GM23338 (cell line): Measurements from ENCODE around the gene OR10AD1. TPM values are rescaled to one million over a fixed set of nuclear protein-coding genes. Genes with fewer than 3 reads are reported as not detected.

Experiments
- ATAC-seq: fragments of 200-7000 bp; cut with Tn5 transposase; 3 replicates; pipeline ENCODE4 v1.9.1; 2020
- DNase-seq: peaks from one replicate; pipeline ENCODE4 v3.0.0-alpha.2; 2015; ENCODE audit warnings: low spot score
- H2AFZ ChIP-seq: fragments of 200-600 bp; sonication (generic); 2 replicates; pipeline ENCODE4 v1.8.0; 2016; ENCODE audit warnings: antibody characterized with exemption, mild to moderate bottlenecking, moderate library complexity
- H3F3A ChIP-seq: fragments of 200-600 bp; sonication (generic); replicated peaks from 2 replicates; pipeline ENCODE4 v1.8.0; 2017; ENCODE audit warnings: antibody characterized with exemption, mixed run types, low read depth
- H3K27ac ChIP-seq: fragments of 200-600 bp; sonication (generic); 2 replicates; pipeline ENCODE4 v1.6.1; 2016; ENCODE audit warnings: low read depth
- H3K27me3 ChIP-seq: fragments of 200-600 bp; sonication (generic); 2 replicates; pipeline ENCODE4 v1.8.0; 2016; ENCODE audit warnings: mild to moderate bottlenecking, mixed run types, moderate library complexity; ENCODE audit not compliant: insufficient read depth
- H3K36me3 ChIP-seq: fragments of 200-600 bp; sonication (generic); 2 replicates; pipeline ENCODE4 v1.8.0; 2016; ENCODE audit warnings: mild to moderate bottlenecking; ENCODE audit not compliant: insufficient read depth
- H3K4me1 ChIP-seq: fragments of 200-600 bp; sonication (generic); 2 replicates; pipeline ENCODE4 v1.8.0; 2016; ENCODE audit warnings: mild to moderate bottlenecking, moderate library complexity; ENCODE audit not compliant: insufficient read depth
- H3K4me2 ChIP-seq: fragments of 200-600 bp; sonication (generic); 2 replicates; pipeline ENCODE4 v1.7.1; 2017; ENCODE audit warnings: mixed run types
- H3K4me3 ChIP-seq: fragments of 200-600 bp; sonication (generic); 2 replicates; pipeline ENCODE4 v1.6.1; 2016; ENCODE audit warnings: mixed run types
- H3K79me2 ChIP-seq: fragments of 200-600 bp; sonication (generic); replicated peaks from 2 replicates; pipeline ENCODE4 v1.8.0; 2017; ENCODE audit warnings: mild to moderate bottlenecking; ENCODE audit not compliant: insufficient read depth
- H3K9me2 ChIP-seq: fragments of 200-600 bp; sonication (generic); 2 replicates; pipeline ENCODE4 v1.8.0; 2017; ENCODE audit not compliant: insufficient read depth
- H4K20me1 ChIP-seq: fragments of 200-600 bp; sonication (generic); replicated peaks from 2 replicates; pipeline ENCODE4 v1.8.0; 2017; ENCODE audit warnings: mild to moderate bottlenecking; ENCODE audit not compliant: insufficient read depth
- H3K27ac Mint-ChIP-seq: 2 replicates; pipeline ENCODE4 v1.8.0; 2020; ENCODE audit warnings: inconsistent platforms, mild to moderate bottlenecking, moderate library complexity, mixed read lengths
- H3K27me3 Mint-ChIP-seq: 3 replicates; pipeline ENCODE4 v1.8.0; 2022; ENCODE audit warnings: low read depth, mild to moderate bottlenecking, moderate library complexity, mixed read lengths, inconsistent platforms; ENCODE audit not compliant: insufficient read depth, poor library complexity
- H3K36me3 Mint-ChIP-seq: 3 replicates; pipeline ENCODE4 v1.8.0; 2021; ENCODE audit warnings: low read depth, mild to moderate bottlenecking, inconsistent platforms, moderate library complexity, mixed read lengths
- H3K4me1 Mint-ChIP-seq: 3 replicates; pipeline ENCODE4 v1.8.0; 2020; ENCODE audit warnings: mild to moderate bottlenecking, inconsistent platforms, mixed read lengths
- H3K4me3 Mint-ChIP-seq: 3 replicates; pipeline ENCODE4 v1.8.0; 2021; ENCODE audit warnings: moderate library complexity, mild to moderate bottlenecking, inconsistent platforms, mixed read lengths
- H3K9me3 Mint-ChIP-seq: 3 replicates; pipeline ENCODE4 v1.8.0; 2020; ENCODE audit warnings: moderate library complexity, mild to moderate bottlenecking, inconsistent platforms, mixed read lengths
- CREB1 ChIP-seq: fragments of 250-450 bp; sonication (Bioruptor Pico); IDR thresholded peaks from 2 replicates; pipeline ENCODE4 v1.5.0; 2020; ENCODE audit warnings: low read depth, mild to moderate bottlenecking, moderate library complexity
- EZH2 ChIP-seq: fragments of 200-600 bp; sonication (generic); IDR thresholded peaks from one replicate; pipeline ENCODE4 v1.8.0; 2017; ENCODE audit warnings: antibody characterized with exemption, mild to moderate bottlenecking, low read depth; ENCODE audit not compliant: unreplicated experiment
- EZH2phosphoT487 ChIP-seq: fragments of 200-600 bp; sonication (generic); IDR thresholded peaks from one replicate; pipeline ENCODE4 v1.8.1; 2018; ENCODE audit warnings: antibody characterized with exemption; ENCODE audit not compliant: unreplicated experiment
- JUNB ChIP-seq: IDR thresholded peaks from one replicate; pipeline ENCODE4 v1.6.1; 2016; ENCODE audit warnings: antibody characterized with exemption; ENCODE audit not compliant: unreplicated experiment
- NANOG ChIP-seq: IDR thresholded peaks from 2 replicates; pipeline ENCODE4 v1.6.1; 2016; ENCODE audit warnings: antibody characterized with exemption, borderline replicate concordance
- STAT1 ChIP-seq: IDR thresholded peaks from one replicate; pipeline ENCODE4 v1.6.1; 2016; ENCODE audit warnings: antibody characterized with exemption; ENCODE audit not compliant: unreplicated experiment
- ZNF114 ChIP-seq: fragments of 250-450 bp; sonication (Bioruptor Pico); IDR thresholded peaks from 2 replicates; pipeline ENCODE4 v1.5.0; 2020; ENCODE audit warnings: mild to moderate bottlenecking, moderate library complexity
- ZNF331 ChIP-seq: fragments of 250-450 bp; sonication (Bioruptor Pico); IDR thresholded peaks from 2 replicates; pipeline ENCODE4 v1.5.0; 2020; ENCODE audit warnings: low read depth, mild to moderate bottlenecking, moderate library complexity
- ZNF462 ChIP-seq: fragments of 250-450 bp; sonication (Bioruptor Pico); IDR thresholded peaks from 2 replicates; pipeline ENCODE4 v1.5.0; 2020; ENCODE audit warnings: mild to moderate bottlenecking, moderate library complexity
- polyA plus RNA-seq: library from polyadenylated mRNA; unstranded; fragments of >200 nt; fragmentation: Nextera tagmentation; extraction: Ambion mirVana; gene quantifications from 2 replicates; pipeline ENCODE4 v1.2.1, GENCODE V29; 2016
- total RNA-seq: library from RNA; depleted of rRNA; stranded (reverse); fragments of >200 nt; shearing (Covaris generic); gene quantifications from 2 replicates; pipeline ENCODE4 v1.2.3, GENCODE V29; 2014

The OR10AD1 gene
- total and polyA plus RNA-seq, 2 experiments from 2014 or later: not detected

GRCh38 chr12:48194799-48195201, 8.3 kb downstream of the OR10AD1 start (continued):
- TF ChIP-seq ZNF462: no peak
- no peak for TF ChIP-seq EZH2
- TF ChIP-seq JUNB: no peak

- Histone ChIP-seq H2AFZ (no peak overlapping the region), H3K79me2 (no peaks in the 10 kb centered on the region), H3K4me1 (peaks cover 8% of the 10 kb centered on the region), H3K36me3 (no peaks in the 10 kb centered on the region), H3K4me2 (no peak overlapping the region), H3K27ac (no peak overlapping the region), H4K20me1 (no peaks in the 10 kb centered on the region), H3F3A (no peaks in the 10 kb centered on the region), H3K4me3 (no peak overlapping the region), H3K27me3 (peaks cover 26% of the 10 kb centered on the region), H3K9me2 (no peaks in the 10 kb centered on the region)
- ATAC-seq: no peak
- Mint-ChIP-seq H3K27me3 (peaks cover 12% of the 10 kb centered on the region), H3K36me3 (no peaks in the 10 kb centered on the region), H3K4me3 (no peak overlapping the region), H3K4me1 (peaks cover 12% of the 10 kb centered on the region; the same call in 2 of the 3 replicates), H3K9me3 (no peaks in the 10 kb centered on the region), H3K27ac (no peak overlapping the region)
- DNase-seq: no peak
- TF ChIP-seq EZH2 (no peak), JUNB (no peak), CREB1 (CRISPR knock-in tag) (no peak), NANOG (no peak), ZNF331 (no peak), ZNF114 (CRISPR knock-in tag) (no peak), STAT1 (no peak), EZH2phosphoT487 (no peak), ZNF462 (no peak)
Observed at GRCh38 chr12:48193623-48194022, 9.5 kb downstream of the OR10AD1 start.
